ENCODE results near the gene KLHL10. TPM values are rescaled to one million over a fixed set of nuclear protein-coding genes. Genes with fewer than 3 reads are reported as not detected.

KLHL10 gene
- total and polyA plus RNA-seq, 2 of the 13 experiments (the other 11 are each of a cell fraction or from before 2014, with no cell fraction given), result 0.04 to 0.08 TPM

GRCh38 chr17:41864836-41865595 is 27.4 kb downstream of the KLHL10 start, which contains the start of gene KLHL11 (continued):
- TF ChIP-seq CHCHD3 (CRISPR knock-in tag; IDR thresholded peaks at IDR 0.05) (no peak), AGO1 (IDR thresholded peaks at IDR 0.05; ENCODE audit: low read depth, low read length, poor library complexity, severe bottlenecking) (peak; percentile 49), SP140L (CRISPR knock-in tag; IDR thresholded peaks at IDR 0.05; ENCODE audit: borderline replicate concordance) (0 out of 2 replicates have a peak, but pooled peaks have one; percentile 15), TGIF2 (CRISPR knock-in tag; IDR thresholded peaks at IDR 0.05) (0 out of 2 replicates have a peak, but pooled peaks have one; percentile 39), MBD4 (IDR thresholded peaks at IDR 0.05; ENCODE audit: borderline replicate concordance, low read length) (no peak), EHMT2 (IDR thresholded peaks at IDR 0.05; ENCODE audit: borderline replicate concordance, low read depth, low read length) (no peak), SNAPC2 (CRISPR knock-in tag; IDR thresholded peaks at IDR 0.05) (0 out of 2 replicates have a peak, but pooled peaks have one; percentile 71), CBX2 (IDR thresholded peaks at IDR 0.05; ENCODE audit: low read depth, low read length) (no peak), CBX2 (CRISPR knock-in tag; IDR thresholded peaks at IDR 0.05; ENCODE audit: low read depth) (no peak), ZNF691 (CRISPR knock-in tag; IDR thresholded peaks at IDR 0.05; ENCODE audit: borderline replicate concordance, low read depth) (no peak; the same call in 1 of the 2 replicates), KLF6 (CRISPR knock-in tag; IDR thresholded peaks at IDR 0.05) (peak; percentile 92), XBP1 (CRISPR knock-in tag; IDR thresholded peaks at IDR 0.05) (no peak), NFIC (IDR thresholded peaks at IDR 0.05; ENCODE audit: low read length) (no peak), ZNF598 (CRISPR knock-in tag; IDR thresholded peaks at IDR 0.05; ENCODE audit: borderline replicate concordance) (peak; percentile 94; the same call in 1 of the 2 replicates), NFIB (CRISPR knock-in tag; IDR thresholded peaks at IDR 0.05; ENCODE audit: borderline replicate concordance) (no peak), ZNF777 (CRISPR knock-in tag; IDR thresholded peaks at IDR 0.05) (peak; percentile 70), ZSCAN5A (CRISPR knock-in tag; IDR thresholded peaks at IDR 0.05; ENCODE audit: borderline replicate concordance) (peak; percentile 66; the same call in 1 of the 2 replicates), CTCF (CRISPR knock-in tag; IDR thresholded peaks at IDR 0.05) (no peak; the same call in 1 of the 2 replicates), BORCS8-MEF2B (CRISPR knock-in tag; IDR thresholded peaks at IDR 0.05) (peak; percentile 68; the same call in 1 of the 2 replicates), TAF1 (CRISPR knock-in tag; IDR thresholded peaks at IDR 0.05) (peak; percentile 97), ATRX (CRISPR knock-in tag; IDR thresholded peaks at IDR 0.05; ENCODE audit: borderline replicate concordance) (no peak), NR3C1 (CRISPR knock-in tag; IDR thresholded peaks at IDR 0.05) (no peak), SALL1 (CRISPR knock-in tag; IDR thresholded peaks at IDR 0.05) (peak; percentile 71), ZFX (CRISPR knock-in tag; IDR thresholded peaks at IDR 0.05; ENCODE audit: low read depth) (peak; percentile 97), SIX1 (CRISPR knock-in tag; IDR thresholded peaks at IDR 0.05; ENCODE audit: borderline replicate concordance) (no peak)
- TF ChIP-seq, protein P1, sequence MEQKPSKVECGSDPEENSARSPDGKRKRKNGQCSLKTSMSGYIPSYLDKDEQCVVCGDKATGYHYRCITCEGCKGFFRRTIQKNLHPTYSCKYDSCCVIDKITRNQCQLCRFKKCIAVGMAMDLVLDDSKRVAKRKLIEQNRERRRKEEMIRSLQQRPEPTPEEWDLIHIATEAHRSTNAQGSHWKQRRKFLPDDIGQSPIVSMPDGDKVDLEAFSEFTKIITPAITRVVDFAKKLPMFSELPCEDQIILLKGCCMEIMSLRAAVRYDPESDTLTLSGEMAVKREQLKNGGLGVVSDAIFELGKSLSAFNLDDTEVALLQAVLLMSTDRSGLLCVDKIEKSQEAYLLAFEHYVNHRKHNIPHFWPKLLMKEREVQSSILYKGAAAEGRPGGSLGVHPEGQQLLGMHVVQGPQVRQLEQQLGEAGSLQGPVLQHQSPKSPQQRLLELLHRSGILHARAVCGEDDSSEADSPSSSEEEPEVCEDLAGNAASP (CRISPR knock-in tag; IDR thresholded peaks at IDR 0.05; ENCODE audit: borderline replicate concordance), result no peak
